Keratinocyte (primary cell): ENCODE measurements around the gene NYNRIN. TPM values are rescaled to one million over a fixed set of nuclear protein-coding genes. Genes with fewer than 3 reads are reported as not detected.

Experiments
- DNase-seq: peaks from one replicate; pipeline ENCODE4 v3.0.0-alpha.2; 2011; ENCODE audit warnings: low read depth, missing footprints, low spot score
- FAIRE-seq: peaks from 2 replicates; lab custom pipeline; 2011; peaks lifted over from hg19 to GRCh38; lab: Jason Lieb, UNC
- H2AFZ ChIP-seq: 2 replicates; pipeline ENCODE4 v1.6.0; 2012; ENCODE audit warnings: low read length, control low read depth, inconsistent platforms; ENCODE audit not compliant: control insufficient read depth
- H3K27ac ChIP-seq: 2 replicates; pipeline ENCODE4 v1.5.1; 2011; ENCODE audit warnings: low read length; ENCODE audit not compliant: control insufficient read depth, insufficient read depth
- H3K27me3 ChIP-seq: 3 replicates; pipeline ENCODE4 v1.6.0; 2011; ENCODE audit warnings: low read length; ENCODE audit not compliant: control insufficient read depth, insufficient read depth; ENCODE audit errors: extremely low read depth
- H3K36me3 ChIP-seq, 2 experiments: 2 replicates in 1 of 2; 3 replicates in 1 of 2; pipeline ENCODE4 v1.5.1; 2011; ENCODE audit warnings: low read length in 2 of 2, mild to moderate bottlenecking in 1 of 2; ENCODE audit not compliant: control insufficient read depth in 2 of 2, insufficient read depth in 2 of 2; ENCODE audit errors: extremely low read depth in 1 of 2
- H3K4me1 ChIP-seq: 3 replicates; pipeline ENCODE4 v1.5.1; 2011; ENCODE audit warnings: low read length; ENCODE audit not compliant: control insufficient read depth, insufficient read depth; ENCODE audit errors: extremely low read depth
- H3K4me2 ChIP-seq: 3 replicates; pipeline ENCODE4 v1.6.0; 2011; ENCODE audit warnings: low read depth, low read length; ENCODE audit not compliant: control insufficient read depth, insufficient read depth; ENCODE audit errors: extremely low read depth
- H3K4me3 ChIP-seq, 3 experiments: fragments of 200-600 bp in 1 of 3; sonication (generic) in 1 of 3; 2 replicates in 2 of 3; 3 replicates in 1 of 3; pipeline ENCODE4 v1.5.1; 2011 to 2016; ENCODE audit warnings: low read length in 3 of 3, mild to moderate bottlenecking in 3 of 3, control low read depth in 2 of 3, inconsistent platforms in 1 of 3, low read depth in 1 of 3, mixed read lengths in 1 of 3, mixed run types in 1 of 3, moderate library complexity in 1 of 3; ENCODE audit not compliant: control insufficient read depth in 2 of 3, insufficient read depth in 2 of 3; ENCODE audit errors: extremely low read depth in 1 of 3
- H3K79me2 ChIP-seq: 2 replicates; pipeline ENCODE4 v1.6.0; 2012; ENCODE audit warnings: low read length; ENCODE audit not compliant: control insufficient read depth, insufficient read depth
- H3K9ac ChIP-seq: 3 replicates; pipeline ENCODE4 v1.6.0; 2011; ENCODE audit warnings: low read length; ENCODE audit not compliant: control insufficient read depth, insufficient read depth; ENCODE audit errors: extremely low read depth
- H3K9me1 ChIP-seq: 3 replicates; pipeline ENCODE4 v1.6.0; 2011; ENCODE audit warnings: low read length; ENCODE audit not compliant: control insufficient read depth, insufficient read depth; ENCODE audit errors: extremely low read depth
- H3K9me3 ChIP-seq: 2 replicates; pipeline ENCODE4 v1.5.1; 2012; ENCODE audit warnings: low read depth, low read length; ENCODE audit not compliant: control insufficient read depth
- H4K20me1 ChIP-seq: 3 replicates; pipeline ENCODE4 v1.6.0; 2011; ENCODE audit warnings: low read length; ENCODE audit not compliant: control insufficient read depth, insufficient read depth; ENCODE audit errors: extremely low read depth
- EZH2 ChIP-seq: IDR thresholded peaks from one replicate; pipeline ENCODE4 v1.6.1; 2012; ENCODE audit warnings: inconsistent platforms, mild to moderate bottlenecking, low read length, moderate library complexity
- dilution Hi-C: fragments of 300-500 bp; cut with MboI; formaldehyde crosslinking; loops from one replicate; pipeline ENCODE4 v1.7.0; 2020; ENCODE audit warnings: low sequenced_read_pairs; ENCODE audit not compliant: extremely low pct_ligation_motif_present
- polyA plus RNA-seq, 5 experiments: library from polyadenylated mRNA; depleted of rRNA in 3 of 5; stranded (reverse) in 3 of 5; stranded (forward) in 1 of 5; unstranded in 1 of 5; fragments of >200 nt; gene quantifications; 1 replicate in 1 of 5; 2 replicates in 3 of 5; 3 replicates in 1 of 5; pipeline versions ENCODE4 v1.2.1 to v1.2.3, GENCODE V29; 2011 to 2012; ENCODE audit warnings: missing spikeins in 2 of 5, low read depth in 1 of 5, low replicate concordance in 1 of 5
- TF ChIP-seq, protein P1 (sequence below), 3 experiments: IDR thresholded peaks in 1 of 3; conservative IDR thresholded peaks in 1 of 3; optimal IDR thresholded peaks in 1 of 3; 2 replicates in 2 of 3; 3 replicates in 1 of 3; pipeline versions ENCODE3 to v1.5.1; 2011; ENCODE audit warnings: low read length in 3 of 3, mild to moderate bottlenecking in 3 of 3, moderate library complexity in 2 of 3, control low read depth in 1 of 3, inconsistent platforms in 1 of 3; ENCODE audit not compliant: insufficient read depth in 2 of 3; ENCODE audit errors: extremely low read depth in 1 of 3

NYNRIN gene
- polyA plus RNA-seq, 1 donor (not counting 4 experiments of a cell fraction or from before 2014, with no cell fraction given): 4.9 TPM

DNA sequence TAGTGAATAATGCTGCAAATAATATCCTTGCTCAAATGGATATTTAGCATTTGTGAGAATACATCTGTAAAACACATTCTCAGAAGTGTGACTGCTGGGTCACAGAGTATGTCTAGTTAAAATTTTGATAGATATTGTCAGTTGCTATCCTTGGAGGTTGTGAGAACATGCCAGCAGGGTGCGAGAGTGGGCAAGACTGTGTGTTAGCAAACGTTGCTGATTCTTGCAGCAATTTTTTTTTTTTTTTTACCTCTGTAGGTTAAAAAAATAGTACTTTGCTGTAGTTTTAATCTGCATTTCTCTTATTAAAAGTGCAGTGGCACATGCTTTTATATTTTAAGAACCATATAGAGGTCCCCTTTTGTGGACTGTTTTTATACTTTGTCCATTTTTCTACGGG is 4.5 kb upstream of the NYNRIN start:
- Histone ChIP-seq H3K4me3 (no peak overlapping the region), H3K36me3 (no peaks in the 10 kb centered on the region), H3K9ac (no peak overlapping the region), H3K27me3 (no peaks in the 10 kb centered on the region), H4K20me1 (no peaks in the 10 kb centered on the region), H3K9me3 (no peaks in the 10 kb centered on the region), H3K79me2 (no peaks in the 10 kb centered on the region), H3K4me2 (no peak overlapping the region), H3K4me1 (peaks cover 40% of the 10 kb centered on the region), H3K9me1 (no peaks in the 10 kb centered on the region), H2AFZ (no peak overlapping the region), H3K27ac (no peak overlapping the region)
- DNase-seq (no peak), FAIRE-seq (no peak)
- TF ChIP-seq, protein P1, sequence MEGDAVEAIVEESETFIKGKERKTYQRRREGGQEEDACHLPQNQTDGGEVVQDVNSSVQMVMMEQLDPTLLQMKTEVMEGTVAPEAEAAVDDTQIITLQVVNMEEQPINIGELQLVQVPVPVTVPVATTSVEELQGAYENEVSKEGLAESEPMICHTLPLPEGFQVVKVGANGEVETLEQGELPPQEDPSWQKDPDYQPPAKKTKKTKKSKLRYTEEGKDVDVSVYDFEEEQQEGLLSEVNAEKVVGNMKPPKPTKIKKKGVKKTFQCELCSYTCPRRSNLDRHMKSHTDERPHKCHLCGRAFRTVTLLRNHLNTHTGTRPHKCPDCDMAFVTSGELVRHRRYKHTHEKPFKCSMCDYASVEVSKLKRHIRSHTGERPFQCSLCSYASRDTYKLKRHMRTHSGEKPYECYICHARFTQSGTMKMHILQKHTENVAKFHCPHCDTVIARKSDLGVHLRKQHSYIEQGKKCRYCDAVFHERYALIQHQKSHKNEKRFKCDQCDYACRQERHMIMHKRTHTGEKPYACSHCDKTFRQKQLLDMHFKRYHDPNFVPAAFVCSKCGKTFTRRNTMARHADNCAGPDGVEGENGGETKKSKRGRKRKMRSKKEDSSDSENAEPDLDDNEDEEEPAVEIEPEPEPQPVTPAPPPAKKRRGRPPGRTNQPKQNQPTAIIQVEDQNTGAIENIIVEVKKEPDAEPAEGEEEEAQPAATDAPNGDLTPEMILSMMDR (optimal IDR thresholded peaks at IDR 0.05 in 1 of 3, IDR thresholded peaks at IDR 0.05 in 1 of 3, conservative IDR thresholded peaks at IDR 0.05 in 1 of 3; ENCODE audit: extremely low read depth in 1 of 3, insufficient read depth in 2 of 3, low read length in 3 of 3): peak; percentile 9 to 47 (median 28)
- no peak for TF ChIP-seq EZH2
- dilution Hi-C loops: no loop called here

GRCh38 chr14:24395609-24396582 is 2.9 kb upstream of the NYNRIN start:
- Histone ChIP-seq H3K79me2 (no peaks in the 10 kb centered on the region), H3K4me3 (peak overlapping the region in 2 of 3 experiments; percentile 34 to 44), H3K27me3 (no peaks in the 10 kb centered on the region), H4K20me1 (no peaks in the 10 kb centered on the region), H3K9ac (peak overlapping the region; percentile 44), H2AFZ (peak overlapping the region; percentile 73), H3K27ac (peak overlapping the region; percentile 79), H3K36me3 (no peaks in the 10 kb centered on the region), H3K4me1 (peaks cover 44% of the 10 kb centered on the region), H3K9me3 (no peaks in the 10 kb centered on the region), H3K9me1 (no peaks in the 10 kb centered on the region), H3K4me2 (peak overlapping the region; percentile 76)
- dilution Hi-C loops: no loop called here
- DNase-seq: no peak
- TF ChIP-seq, protein P1 (optimal IDR thresholded peaks at IDR 0.05 in 1 of 3, IDR thresholded peaks at IDR 0.05 in 1 of 3, conservative IDR thresholded peaks at IDR 0.05 in 1 of 3; ENCODE audit: extremely low read depth in 1 of 3, insufficient read depth in 2 of 3, low read length in 3 of 3): no peak
- TF ChIP-seq EZH2: no peak
- peak; percentile 51 for FAIRE-seq
